Measurements from ENCODE around the gene CASK. TPM values are rescaled to one million over a fixed set of nuclear protein-coding genes. Genes with fewer than 3 reads are reported as not detected.
A peak's percentile ranks its signal among the peaks of the same experiment; 100 is the strongest.

CASK gene
- total RNA-seq, 2 experiments from 2014 or later, result 43.9 to 45.4 TPM

DNA sequence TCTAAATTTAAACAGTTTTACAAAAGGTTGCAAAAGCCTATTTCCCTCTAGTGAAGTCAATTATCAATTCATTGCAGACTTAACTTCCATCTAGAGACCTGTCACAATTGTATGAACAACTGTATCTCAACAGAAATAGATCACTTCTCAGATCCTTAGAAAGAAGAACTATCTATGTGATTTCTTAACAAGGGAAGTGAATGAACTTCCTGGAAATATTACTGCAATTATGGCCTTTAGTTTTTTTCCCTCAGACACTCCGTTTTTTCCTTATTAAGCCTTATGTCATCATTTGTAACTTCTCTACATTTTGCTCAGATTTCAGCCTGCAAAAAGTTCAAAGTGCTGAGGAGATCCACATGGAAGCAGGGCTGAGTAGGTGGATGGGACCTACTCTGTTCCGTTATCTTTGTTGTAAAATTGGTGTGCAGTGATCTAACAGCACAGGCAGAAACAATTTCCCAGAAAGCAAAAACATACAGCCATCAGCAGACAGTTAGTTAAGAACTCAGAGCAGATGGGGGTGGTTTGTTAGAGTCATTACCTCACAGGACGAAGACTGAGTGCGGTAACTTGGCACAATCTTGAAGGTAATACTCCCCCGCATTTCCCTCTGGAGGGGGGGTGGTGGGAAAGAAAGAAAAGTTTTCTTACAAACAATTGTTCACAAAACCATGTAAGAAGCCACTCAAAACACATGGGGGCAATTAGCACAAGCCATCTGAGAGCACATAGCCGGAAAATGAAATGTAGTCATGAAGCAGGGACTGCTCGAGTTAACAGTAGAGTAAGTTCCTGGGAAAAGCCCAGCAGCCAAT is 363.9 kb downstream of the CASK start:
- POLR2A ChIA-PET, result no interaction called here
- ATAC-seq (peak; percentile 34), DNase-seq (peak; percentile 28)
- CTCF ChIA-PET, result interaction anchor here (1.1 to 1.8 kb wide), 3 partner anchors 29 to 201 kb away, joined by 3 to 15 read pairs (median 3); no protein-coding TSS in a partner anchor
- Mint-ChIP-seq H3K27me3 (ENCODE audit: low read depth) (no peaks in the 10 kb centered on the region), H3K36me3 (ENCODE audit: low read depth) (peaks cover 12% of the 10 kb centered on the region), H3K27ac (peak overlapping the region; percentile 89), H3K4me3 (peak overlapping the region; percentile 45), H3K9me3 (ENCODE audit: insufficient read depth) (no peaks in the 10 kb centered on the region), H3K4me1 (ENCODE audit: low read depth) (peaks cover 49% of the 10 kb centered on the region)

DNA sequence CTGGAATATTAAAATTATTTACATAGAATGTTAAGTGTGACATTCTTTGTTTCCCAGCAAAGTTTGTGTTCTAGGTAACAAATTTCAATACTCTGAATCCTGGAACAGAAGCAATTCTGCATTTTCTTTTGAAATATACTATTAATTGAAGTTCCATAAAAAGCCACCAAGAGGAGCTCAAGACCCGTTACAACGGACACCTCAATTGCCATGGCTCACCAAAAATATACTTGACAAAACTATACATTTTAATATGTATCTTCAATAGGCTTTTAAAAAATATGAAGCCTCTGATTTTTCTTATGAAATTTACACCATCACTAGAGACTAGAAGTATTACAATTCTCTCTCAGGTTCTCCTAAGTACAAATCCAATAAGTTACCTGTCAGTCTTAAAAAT is 364.8 kb downstream of the CASK start:
- CTCF ChIA-PET, result interaction anchor here (1.0 to 1.8 kb wide), 4 partner anchors 28 to 223 kb away, joined by 3 to 15 read pairs (median 3); no protein-coding TSS in a partner anchor
- H3K4me3 Mint-ChIP-seq, result no peak overlapping the region
- POLR2A ChIA-PET, result no interaction called here
- peaks cover 49% of the 10 kb centered on the region for H3K4me1 Mint-ChIP-seq (ENCODE audit: low read depth)
- H3K27ac Mint-ChIP-seq, result no peak overlapping the region
- no peaks in the 10 kb centered on the region for H3K9me3 Mint-ChIP-seq (ENCODE audit: insufficient read depth)
- peaks cover 14% of the 10 kb centered on the region for H3K36me3 Mint-ChIP-seq (ENCODE audit: low read depth)
- no peak for ATAC-seq
- peak; percentile 21 for DNase-seq
- H3K27me3 Mint-ChIP-seq (ENCODE audit: low read depth), result no peaks in the 10 kb centered on the region

DNA sequence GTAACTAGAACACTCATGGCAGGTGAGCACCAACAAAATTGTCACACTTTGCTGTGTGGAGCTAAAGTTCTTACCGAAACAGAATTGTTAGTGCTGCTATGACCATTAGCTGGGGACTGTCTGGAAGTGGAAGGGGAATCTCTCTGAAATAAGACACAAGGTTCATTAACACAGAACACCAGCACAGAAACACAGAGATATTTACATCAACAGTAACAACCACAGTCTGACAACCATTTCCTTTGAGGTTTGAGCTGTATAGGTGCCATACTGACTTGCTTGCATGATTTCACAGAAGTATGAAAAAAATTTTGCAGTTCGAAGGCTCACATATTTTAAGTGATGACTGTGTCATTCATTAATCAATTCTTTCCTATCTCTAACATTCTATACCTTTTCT is 366.4 kb downstream of the CASK start:
- ChIA-PET POLR2A (interaction anchor here (0.6 kb wide), 1 partner anchor 114 kb away, joined by 5 read pairs; no protein-coding TSS in a partner anchor), CTCF (interaction anchor here (0.7 to 1.0 kb wide), 3 partner anchors 8 to 203 kb away, joined by 3 read pairs; no protein-coding TSS in a partner anchor)
- ATAC-seq (peak; percentile 78), DNase-seq (peak; percentile 40)
- Mint-ChIP-seq H3K27ac (peak overlapping the region; percentile 80), H3K4me3 (peak overlapping the region; percentile 44), H3K27me3 (ENCODE audit: low read depth) (no peaks in the 10 kb centered on the region), H3K36me3 (ENCODE audit: low read depth) (peaks cover 17% of the 10 kb centered on the region), H3K4me1 (ENCODE audit: low read depth) (peaks cover 46% of the 10 kb centered on the region), H3K9me3 (ENCODE audit: insufficient read depth) (no peaks in the 10 kb centered on the region)

DNA sequence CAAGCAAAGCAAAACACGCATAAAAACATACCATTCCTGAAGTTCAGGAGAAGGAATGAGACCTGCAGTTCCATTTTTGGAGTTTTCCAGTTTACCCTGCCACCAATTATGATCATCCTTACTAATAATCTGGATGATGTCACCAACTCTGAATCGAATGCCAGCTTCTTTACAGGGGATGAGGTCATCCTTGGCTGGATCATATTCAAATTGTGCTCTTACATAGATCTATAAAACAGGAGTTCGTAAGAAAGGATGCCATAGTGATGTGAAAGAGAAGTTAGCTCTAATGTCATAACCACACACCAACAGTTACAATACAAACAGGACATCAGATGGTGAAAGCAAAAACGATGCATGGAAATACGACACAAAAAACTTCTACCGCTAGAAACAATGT is 369.7 kb downstream of the CASK start:
- Mint-ChIP-seq H3K4me3 (no peak overlapping the region), H3K36me3 (ENCODE audit: low read depth) (peaks cover 20% of the 10 kb centered on the region), H3K27ac (no peak overlapping the region), H3K4me1 (ENCODE audit: low read depth) (peaks cover 23% of the 10 kb centered on the region), H3K27me3 (ENCODE audit: low read depth) (no peaks in the 10 kb centered on the region), H3K9me3 (ENCODE audit: insufficient read depth) (no peaks in the 10 kb centered on the region)
- no peak for ATAC-seq
- CTCF ChIA-PET, result interaction anchor here (1.7 kb wide), 1 partner anchor 39 kb away, joined by 5 read pairs; no protein-coding TSS in a partner anchor
- DNase-seq, result no peak
- POLR2A ChIA-PET, result no interaction called here

DNA sequence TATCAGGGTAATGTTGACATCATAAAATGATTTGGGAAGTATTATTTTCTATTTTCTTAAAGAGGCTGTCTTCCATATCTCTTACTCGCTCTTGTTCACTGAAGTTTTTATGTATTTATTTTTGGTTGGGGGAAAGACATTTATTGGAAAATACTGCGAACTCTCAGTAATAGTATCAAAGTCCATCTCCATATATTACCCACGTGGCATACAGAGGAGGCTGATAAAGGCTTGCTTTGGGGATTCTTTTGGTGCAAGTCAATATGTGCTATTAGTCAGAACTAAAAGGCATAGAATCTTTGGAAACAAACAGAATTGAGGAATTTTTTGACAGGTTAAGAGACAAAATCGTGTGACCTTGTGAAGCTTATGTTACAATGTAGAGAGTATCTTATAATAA is 374.9 kb downstream of the CASK start:
- no peak for DNase-seq

DNA sequence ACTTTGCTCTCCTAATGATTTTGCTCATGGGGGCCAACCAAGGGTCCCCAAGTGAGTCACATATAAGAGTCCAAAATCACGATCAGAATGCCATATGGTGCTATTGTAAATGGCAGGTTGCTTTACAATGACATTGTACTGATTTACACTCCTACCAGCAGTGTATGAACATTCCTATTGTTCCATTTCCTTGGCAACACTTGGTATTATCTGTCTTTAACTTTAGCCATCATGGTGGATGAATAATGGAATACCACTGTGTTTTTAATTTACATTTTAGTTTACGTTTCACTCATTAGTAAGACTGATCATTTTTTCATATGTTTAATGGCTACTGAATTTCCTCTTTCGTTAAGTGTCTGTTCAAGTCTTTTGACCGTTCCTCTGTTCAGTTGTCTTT is 379.7 kb downstream of the CASK start:
- Mint-ChIP-seq H3K9me3 (ENCODE audit: insufficient read depth) (no peaks in the 10 kb centered on the region), H3K27ac (no peak overlapping the region), H3K27me3 (ENCODE audit: low read depth) (no peaks in the 10 kb centered on the region), H3K4me1 (ENCODE audit: low read depth) (peaks cover 4% of the 10 kb centered on the region), H3K36me3 (ENCODE audit: low read depth) (peaks cover 17% of the 10 kb centered on the region), H3K4me3 (no peak overlapping the region)
- DNase-seq, result no peak
- POLR2A ChIA-PET, result no interaction called here
- CTCF ChIA-PET, result no interaction called here
- ATAC-seq, result no peak

More for the DNA sequence above, 374.9 kb downstream of the CASK start:
- H3K27ac Mint-ChIP-seq, result no peak overlapping the region
- H3K36me3 Mint-ChIP-seq (ENCODE audit: low read depth), result peaks cover 17% of the 10 kb centered on the region
- no peaks in the 10 kb centered on the region for H3K9me3 Mint-ChIP-seq (ENCODE audit: insufficient read depth)
- H3K4me3 Mint-ChIP-seq, result no peak overlapping the region
- ChIA-PET CTCF (interaction anchor here (0.8 kb wide), 1 partner anchor 9 kb away, joined by 3 read pairs; no protein-coding TSS in a partner anchor), POLR2A (no interaction called here)
- no peaks in the 10 kb centered on the region for H3K27me3 Mint-ChIP-seq (ENCODE audit: low read depth)
- no peak for ATAC-seq
- no peaks in the 10 kb centered on the region for H3K4me1 Mint-ChIP-seq (ENCODE audit: low read depth)

DNA sequence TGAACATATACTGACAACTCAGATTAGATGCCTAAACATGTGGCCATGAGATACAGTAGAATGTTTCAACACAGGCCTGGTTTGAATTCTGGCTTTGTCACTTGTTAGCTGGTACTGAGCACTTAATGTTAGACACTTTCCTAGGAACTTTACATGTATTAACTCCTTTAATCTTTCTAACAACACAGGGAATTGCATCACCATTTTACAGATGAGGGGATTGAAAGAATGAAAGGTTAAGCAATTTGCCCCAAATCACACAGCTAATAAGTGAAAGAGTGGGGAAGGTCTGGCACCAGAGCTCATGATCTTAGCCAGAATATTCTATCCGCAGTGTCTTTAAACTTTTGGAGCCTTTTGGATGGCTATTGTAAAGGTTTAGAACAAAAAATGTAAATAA is 380.3 kb downstream of the CASK start:
- Mint-ChIP-seq H3K4me1 (ENCODE audit: low read depth) (peaks cover 4% of the 10 kb centered on the region), H3K27ac (no peak overlapping the region), H3K4me3 (no peak overlapping the region), H3K36me3 (ENCODE audit: low read depth) (peaks cover 17% of the 10 kb centered on the region), H3K27me3 (ENCODE audit: low read depth) (no peaks in the 10 kb centered on the region), H3K9me3 (ENCODE audit: insufficient read depth) (no peaks in the 10 kb centered on the region)
- no peak for ATAC-seq
- ChIA-PET POLR2A (no interaction called here), CTCF (no interaction called here)
- DNase-seq, result no peak

DNA sequence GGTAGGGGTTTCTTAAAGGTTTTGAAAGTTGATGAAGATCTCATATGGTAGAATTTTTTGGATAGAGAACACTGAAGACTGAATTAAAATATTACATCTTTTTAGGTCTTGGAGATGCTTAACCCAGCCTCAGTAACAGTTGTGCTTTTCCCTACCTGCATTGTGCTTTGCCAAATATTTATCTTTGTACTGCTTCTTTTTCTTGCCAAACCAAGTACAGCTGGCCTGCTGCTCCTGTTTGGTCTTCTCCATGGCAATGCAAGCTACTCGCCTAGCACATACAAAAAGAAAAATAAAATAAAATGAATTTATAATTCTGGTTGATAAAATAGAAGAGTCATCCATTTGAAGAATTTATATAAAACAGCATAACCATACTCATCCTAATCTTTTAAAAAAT is 380.8 kb downstream of the CASK start:
- POLR2A ChIA-PET, result no interaction called here
- Mint-ChIP-seq H3K36me3 (ENCODE audit: low read depth) (peaks cover 17% of the 10 kb centered on the region), H3K27ac (no peak overlapping the region), H3K27me3 (ENCODE audit: low read depth) (no peaks in the 10 kb centered on the region), H3K9me3 (ENCODE audit: insufficient read depth) (no peaks in the 10 kb centered on the region), H3K4me3 (no peak overlapping the region), H3K4me1 (ENCODE audit: low read depth) (peaks cover 4% of the 10 kb centered on the region)
- CTCF ChIA-PET, result no interaction called here
- ATAC-seq, result no peak
- no peak for DNase-seq

DNA sequence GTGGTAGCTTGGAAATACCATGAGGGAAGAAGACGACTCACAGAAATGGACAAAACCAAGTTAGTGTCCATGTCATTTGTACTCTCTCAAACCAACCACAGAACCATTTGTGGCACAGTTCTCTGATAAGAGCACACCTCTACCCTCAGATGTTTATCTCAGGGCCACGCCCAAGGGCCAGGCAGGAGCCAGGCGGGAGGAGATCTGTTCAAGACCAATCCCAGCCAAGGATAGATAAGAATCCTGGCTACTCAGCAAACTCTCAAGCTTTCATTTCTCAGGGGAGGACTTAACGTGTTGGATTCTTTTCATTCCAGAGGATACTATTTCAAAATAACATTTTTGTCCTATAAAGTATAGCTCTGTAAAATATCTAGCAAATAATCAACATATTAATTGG is 381.2 kb downstream of the CASK start:
- no peaks in the 10 kb centered on the region for H3K9me3 Mint-ChIP-seq (ENCODE audit: insufficient read depth)
- ATAC-seq (no peak), DNase-seq (no peak)
- ChIA-PET POLR2A (no interaction called here), CTCF (no interaction called here)
- H3K36me3 Mint-ChIP-seq (ENCODE audit: low read depth), result peaks cover 17% of the 10 kb centered on the region
- peaks cover 4% of the 10 kb centered on the region for H3K4me1 Mint-ChIP-seq (ENCODE audit: low read depth)
- no peaks in the 10 kb centered on the region for H3K27me3 Mint-ChIP-seq (ENCODE audit: low read depth)
- no peak overlapping the region for H3K4me3 Mint-ChIP-seq
- no peak overlapping the region for H3K27ac Mint-ChIP-seq

DNA sequence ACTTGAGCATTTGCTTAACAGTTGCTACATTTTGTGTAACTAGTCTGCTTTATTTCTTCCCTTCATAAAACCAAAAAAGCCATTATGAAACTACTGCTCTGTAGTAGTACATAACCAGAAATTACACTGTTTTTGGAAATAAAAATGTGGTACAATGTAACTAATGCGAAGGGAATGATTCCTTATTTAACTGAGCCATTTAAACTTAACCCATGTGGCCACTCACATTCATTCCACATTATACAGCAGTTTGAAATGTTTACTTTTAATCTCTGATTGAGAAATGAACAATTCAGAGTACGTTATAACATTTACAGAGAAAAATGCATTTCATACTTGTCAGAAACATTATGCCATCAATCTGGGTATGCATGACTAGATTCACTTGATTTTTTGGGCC is 382.0 kb downstream of the CASK start:
- POLR2A ChIA-PET, result no interaction called here

DNA sequence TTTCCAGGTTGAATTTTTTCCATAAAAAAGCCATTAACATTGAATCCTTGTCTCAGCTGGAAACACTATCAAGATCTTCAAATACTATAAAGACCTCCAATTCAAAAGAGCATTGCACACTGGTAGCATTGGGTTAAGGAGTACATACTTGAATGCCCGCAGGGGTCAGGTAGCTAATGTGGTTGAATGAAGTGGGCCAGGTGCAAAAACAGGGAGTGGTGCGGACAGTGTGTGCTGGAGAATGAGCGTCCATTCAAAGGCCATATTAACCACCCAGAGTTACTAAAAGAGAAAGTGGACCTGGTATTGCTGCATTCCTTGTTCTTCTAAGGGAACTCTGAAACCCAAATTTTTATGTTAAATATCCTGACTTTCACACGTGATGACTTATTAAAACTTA is 384.6 kb downstream of the CASK start:
- ChIA-PET POLR2A (no interaction called here), CTCF (interaction anchor here (0.8 kb wide), 1 partner anchor 995 kb away, joined by 3 read pairs; no protein-coding TSS in a partner anchor)
- no peak overlapping the region for H3K27ac Mint-ChIP-seq
- H3K4me3 Mint-ChIP-seq, result no peak overlapping the region
- ATAC-seq (no peak), DNase-seq (no peak)
- H3K27me3 Mint-ChIP-seq (ENCODE audit: low read depth), result no peaks in the 10 kb centered on the region
- H3K36me3 Mint-ChIP-seq (ENCODE audit: low read depth), result peaks cover 21% of the 10 kb centered on the region
- H3K9me3 Mint-ChIP-seq (ENCODE audit: insufficient read depth), result no peaks in the 10 kb centered on the region
- peaks cover 4% of the 10 kb centered on the region for H3K4me1 Mint-ChIP-seq (ENCODE audit: low read depth)

More for the DNA sequence above, 382.0 kb downstream of the CASK start:
- CTCF ChIA-PET, result no interaction called here
- no peak for ATAC-seq
- Mint-ChIP-seq H3K4me3 (no peak overlapping the region), H3K36me3 (ENCODE audit: low read depth) (peaks cover 17% of the 10 kb centered on the region), H3K4me1 (ENCODE audit: low read depth) (peaks cover 4% of the 10 kb centered on the region), H3K27me3 (ENCODE audit: low read depth) (no peaks in the 10 kb centered on the region), H3K9me3 (ENCODE audit: insufficient read depth) (no peaks in the 10 kb centered on the region), H3K27ac (no peak overlapping the region)
- no peak for DNase-seq

DNA sequence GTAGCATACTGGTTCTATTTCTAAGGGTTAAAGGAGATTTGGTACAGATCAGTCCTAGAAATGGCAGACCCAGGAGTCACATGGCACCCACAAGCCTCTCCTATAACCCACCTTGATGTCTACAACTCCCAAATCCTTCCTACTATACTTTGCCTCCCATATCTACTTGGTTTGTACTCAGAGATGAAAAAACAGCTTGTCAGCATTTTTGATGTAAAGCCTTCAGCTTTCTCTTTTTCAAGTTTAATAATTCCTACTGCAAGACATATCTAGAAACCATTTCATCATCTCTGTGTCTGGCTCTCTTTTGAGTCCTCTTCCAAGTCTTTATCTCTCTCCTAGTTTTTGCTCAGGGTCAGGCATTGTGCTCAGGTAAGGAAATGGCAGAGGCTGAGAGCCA is 393.3 kb downstream of the CASK start:
- ChIA-PET POLR2A (interaction anchor here (1.2 kb wide), 1 partner anchor 87 kb away, joined by 3 read pairs; no protein-coding TSS in a partner anchor), CTCF (no interaction called here)
- H3K27ac Mint-ChIP-seq, result no peak overlapping the region
- ATAC-seq (no peak), DNase-seq (no peak)
- H3K4me3 Mint-ChIP-seq, result no peak overlapping the region
- no peaks in the 10 kb centered on the region for H3K27me3 Mint-ChIP-seq (ENCODE audit: low read depth)
- H3K36me3 Mint-ChIP-seq (ENCODE audit: low read depth), result peaks cover 40% of the 10 kb centered on the region
- peaks cover 15% of the 10 kb centered on the region for H3K4me1 Mint-ChIP-seq (ENCODE audit: low read depth)
- no peaks in the 10 kb centered on the region for H3K9me3 Mint-ChIP-seq (ENCODE audit: insufficient read depth)
